H9 (cell line): ENCODE measurements around the gene CCDC92B. TPM values are rescaled to one million over a fixed set of nuclear protein-coding genes. Genes with fewer than 3 reads are reported as not detected.

Experiments
- DNase-seq: peaks from one replicate; pipeline ENCODE4 v3.0.0-alpha.2; 2017
- H2AFZ ChIP-seq: one replicate; pipeline ENCODE4 v1.6.1; 2013; ENCODE audit warnings: mild to moderate bottlenecking, low read length, control low read depth, moderate library complexity
- H2AK5ac ChIP-seq: 2 replicates; pipeline ENCODE4 v1.6.1; 2013; ENCODE audit warnings: low read length, control low read depth, mixed read lengths; ENCODE audit not compliant: insufficient read length
- H2BK120ac ChIP-seq: one replicate; pipeline ENCODE4 v1.6.1; 2013; ENCODE audit warnings: low read depth, mild to moderate bottlenecking, low read length, control low read depth, inconsistent platforms; ENCODE audit not compliant: poor library complexity, severe bottlenecking
- H2BK12ac ChIP-seq: 2 replicates; pipeline ENCODE4 v1.6.1; 2013; ENCODE audit warnings: low read length, control low read depth, mixed read lengths, low read depth; ENCODE audit not compliant: insufficient read length
- H2BK15ac ChIP-seq: 2 replicates; pipeline ENCODE4 v1.6.1; 2013; ENCODE audit warnings: low read depth, low read length, control low read depth
- H2BK20ac ChIP-seq: one replicate; pipeline ENCODE4 v1.6.1; 2013; ENCODE audit warnings: low read depth, mild to moderate bottlenecking, low read length, control low read depth, inconsistent platforms; ENCODE audit not compliant: poor library complexity, severe bottlenecking
- H2BK5ac ChIP-seq: 2 replicates; pipeline ENCODE4 v1.6.1; 2013; ENCODE audit warnings: low read length, control low read depth, mixed read lengths; ENCODE audit not compliant: insufficient read length
- H3K14ac ChIP-seq: 2 replicates; pipeline ENCODE4 v1.6.1; 2013; ENCODE audit warnings: low read length, control low read depth; ENCODE audit not compliant: insufficient read depth
- H3K18ac ChIP-seq: 2 replicates; pipeline ENCODE4 v1.6.1; 2013; ENCODE audit warnings: low read depth, mild to moderate bottlenecking, mixed read lengths, low read length, control low read depth; ENCODE audit not compliant: insufficient read length
- H3K23ac ChIP-seq: 2 replicates; pipeline ENCODE4 v1.6.1; 2013; ENCODE audit warnings: low read length, control low read depth, mixed read lengths, low read depth; ENCODE audit not compliant: insufficient read length
- H3K23me2 ChIP-seq: 2 replicates; pipeline ENCODE4 v1.6.1; 2013; ENCODE audit warnings: low read depth, mild to moderate bottlenecking, mixed read lengths, low read length, control low read depth; ENCODE audit not compliant: insufficient read length, poor library complexity, severe bottlenecking
- H3K27ac ChIP-seq: 2 replicates; pipeline ENCODE4 v1.5.1; 2013; ENCODE audit warnings: low read length, control low read depth, mixed read lengths, low read depth; ENCODE audit not compliant: insufficient read length
- H3K27me3 ChIP-seq: 2 replicates; pipeline ENCODE4 v1.6.1; 2013; ENCODE audit warnings: low read length, control low read depth, inconsistent platforms; ENCODE audit not compliant: insufficient read depth
- H3K4ac ChIP-seq: 2 replicates; pipeline ENCODE4 v1.6.1; 2013; ENCODE audit warnings: low read depth, mild to moderate bottlenecking, control low read depth, inconsistent platforms, low read length, moderate library complexity
- H3K4me1 ChIP-seq: 2 replicates; pipeline ENCODE4 v1.6.1; 2013; ENCODE audit warnings: low read length, control low read depth, inconsistent platforms; ENCODE audit not compliant: insufficient read depth
- H3K4me2 ChIP-seq: 2 replicates; pipeline ENCODE4 v1.6.1; 2013; ENCODE audit warnings: low read length, control low read depth, mixed read lengths; ENCODE audit not compliant: insufficient read length, insufficient read depth
- H3K56ac ChIP-seq: 2 replicates; pipeline ENCODE4 v1.6.1; 2013; ENCODE audit warnings: low read depth, mild to moderate bottlenecking, mixed read lengths, low read length, control low read depth; ENCODE audit not compliant: insufficient read length
- H3K79me1 ChIP-seq: 2 replicates; pipeline ENCODE4 v1.6.1; 2013; ENCODE audit warnings: low read depth, mild to moderate bottlenecking, moderate library complexity, low read length, control low read depth, inconsistent platforms; ENCODE audit not compliant: insufficient read depth, poor library complexity, severe bottlenecking
- H3K79me2 ChIP-seq: 2 replicates; pipeline ENCODE4 v1.6.1; 2013; ENCODE audit warnings: low read length, control low read depth, inconsistent platforms; ENCODE audit not compliant: insufficient read depth
- H3K9ac ChIP-seq: 2 replicates; pipeline ENCODE4 v1.6.1; 2013; ENCODE audit warnings: low read length, control low read depth, mixed read lengths; ENCODE audit not compliant: insufficient read length; ENCODE audit errors: extremely low read depth
- H3K9me3 ChIP-seq: one replicate; pipeline ENCODE4 v1.6.1; 2013; ENCODE audit warnings: low read depth, low read length, inconsistent platforms; ENCODE audit not compliant: control insufficient read depth
- H3T11ph ChIP-seq: one replicate; pipeline ENCODE4 v1.6.1; 2013; ENCODE audit warnings: mild to moderate bottlenecking, low read length, control low read depth, inconsistent platforms
- H4K20me1 ChIP-seq: one replicate; pipeline ENCODE4 v1.6.1; 2013; ENCODE audit not compliant: control insufficient read depth, insufficient read length, insufficient read depth
- H4K5ac ChIP-seq: 2 replicates; pipeline ENCODE4 v1.6.1; 2013; ENCODE audit warnings: low read depth, mild to moderate bottlenecking, mixed read lengths, low read length, control low read depth; ENCODE audit not compliant: insufficient read length
- H4K8ac ChIP-seq: replicated peaks from 2 replicates; pipeline ENCODE4 v1.6.1; 2013; ENCODE audit warnings: low read length, control low read depth, mixed read lengths, low read depth; ENCODE audit not compliant: insufficient read length
- H4K91ac ChIP-seq: 2 replicates; pipeline ENCODE4 v1.6.1; 2013; ENCODE audit warnings: low read depth, mild to moderate bottlenecking, moderate library complexity, mixed read lengths, low read length, control low read depth; ENCODE audit not compliant: insufficient read length
- H3K27ac Mint-ChIP-seq, 3 experiments: 2 replicates in 2 of 3; 3 replicates in 1 of 3; pipeline ENCODE4 v1.8.0; 2020 to 2021; ENCODE audit warnings: mixed read lengths in 3 of 3, mild to moderate bottlenecking in 1 of 3, moderate library complexity in 1 of 3
- H3K27me3 Mint-ChIP-seq: 2 replicates; pipeline ENCODE4 v1.8.0; 2021; ENCODE audit warnings: low read depth, mild to moderate bottlenecking, moderate library complexity, mixed read lengths
- H3K36me3 Mint-ChIP-seq, 3 experiments: 2 replicates in 2 of 3; 3 replicates in 1 of 3; pipeline ENCODE4 v1.8.0; 2020 to 2021; ENCODE audit warnings: low read depth in 3 of 3, mixed read lengths in 3 of 3; ENCODE audit not compliant: insufficient read depth in 1 of 3
- H3K4me1 Mint-ChIP-seq, 2 experiments: 2 replicates each; pipeline ENCODE4 v1.8.0; 2020; ENCODE audit warnings: mixed read lengths in 2 of 2
- H3K4me3 Mint-ChIP-seq, 2 experiments: 2 replicates in 1 of 2; 3 replicates in 1 of 2; pipeline ENCODE4 v1.8.0; 2020 to 2021; ENCODE audit warnings: mild to moderate bottlenecking in 2 of 2, mixed read lengths in 2 of 2, moderate library complexity in 1 of 2
- H3K9me3 Mint-ChIP-seq, 2 experiments: 2 replicates in 1 of 2; 3 replicates in 1 of 2; pipeline ENCODE4 v1.8.0; 2020; ENCODE audit warnings: mild to moderate bottlenecking in 2 of 2, mixed read lengths in 2 of 2, moderate library complexity in 1 of 2
- WGBS: extraction: QIAGEN DNeasy Blood & Tissue Kit; methylation state at CpG from one replicate; pipeline ENCODE4 v1.1.7; 2013; ENCODE audit warnings: missing lambda C conversion rate, low lambda C conversion rate, mixed read lengths; ENCODE audit not compliant: insufficient read length; ENCODE audit errors: extremely low coverage; 5-methylcytosine and 5-hydroxymethylcytosine counted together
- total RNA-seq: library from RNA; stranded (reverse); gene quantifications from 2 replicates; pipeline ENCODE4 v1.2.1, GENCODE V29; 2021
- TF ChIP-seq, protein P1 (sequence below): fragments of 200-600 bp; sonication (generic); conservative IDR thresholded peaks from 3 replicates; pipeline ENCODE4 v1.8.0; 2021; ENCODE audit warnings: antibody characterized with exemption, mild to moderate bottlenecking

Gene CCDC92B
- total RNA-seq, 1 experiment from 2014 or later, result 8.0 TPM

- Histone ChIP-seq H3K79me1 (no peaks in the 10 kb centered on the region), H3K14ac (no peak overlapping the region), H2BK12ac (no peak overlapping the region), H3K9ac (no peak overlapping the region), H3K4me1 (no peaks in the 10 kb centered on the region), H2AFZ (no peak overlapping the region), H3K9me3 (no peaks in the 10 kb centered on the region), H4K91ac (no peak overlapping the region), H3K23ac (no peak overlapping the region), H2BK15ac (no peak overlapping the region), H3T11ph (no peak overlapping the region), H2AK5ac (no peak overlapping the region), H3K4ac (no peak overlapping the region), H4K8ac (no peak overlapping the region), H3K4me2 (no peak overlapping the region), H3K27ac (no peak overlapping the region), H3K79me2 (no peaks in the 10 kb centered on the region), H3K18ac (no peak overlapping the region), H2BK5ac (no peak overlapping the region), H2BK20ac (no peak overlapping the region), H4K5ac (no peak overlapping the region), H3K23me2 (no peaks in the 10 kb centered on the region), H4K20me1 (no peaks in the 10 kb centered on the region), H2BK120ac (no peak overlapping the region), H3K27me3 (no peaks in the 10 kb centered on the region), H3K56ac (no peak overlapping the region)
- WGBS, result no CpG with 5 or more reads among the region's 4 CpGs
- DNase-seq, result no peak
- Mint-ChIP-seq H3K4me1 (peaks cover 6 to 16% of the 10 kb centered on the region in 2 experiments; a peak in 2 of 4 replicates), H3K9me3 (no peaks in the 10 kb centered on the region; a peak in 1 of 5 replicates), H3K4me3 (no peak overlapping the region), H3K27me3 (no peaks in the 10 kb centered on the region), H3K36me3 (no peaks in the 10 kb centered on the region), H3K27ac (no peak overlapping the region)
- TF ChIP-seq, protein P1, sequence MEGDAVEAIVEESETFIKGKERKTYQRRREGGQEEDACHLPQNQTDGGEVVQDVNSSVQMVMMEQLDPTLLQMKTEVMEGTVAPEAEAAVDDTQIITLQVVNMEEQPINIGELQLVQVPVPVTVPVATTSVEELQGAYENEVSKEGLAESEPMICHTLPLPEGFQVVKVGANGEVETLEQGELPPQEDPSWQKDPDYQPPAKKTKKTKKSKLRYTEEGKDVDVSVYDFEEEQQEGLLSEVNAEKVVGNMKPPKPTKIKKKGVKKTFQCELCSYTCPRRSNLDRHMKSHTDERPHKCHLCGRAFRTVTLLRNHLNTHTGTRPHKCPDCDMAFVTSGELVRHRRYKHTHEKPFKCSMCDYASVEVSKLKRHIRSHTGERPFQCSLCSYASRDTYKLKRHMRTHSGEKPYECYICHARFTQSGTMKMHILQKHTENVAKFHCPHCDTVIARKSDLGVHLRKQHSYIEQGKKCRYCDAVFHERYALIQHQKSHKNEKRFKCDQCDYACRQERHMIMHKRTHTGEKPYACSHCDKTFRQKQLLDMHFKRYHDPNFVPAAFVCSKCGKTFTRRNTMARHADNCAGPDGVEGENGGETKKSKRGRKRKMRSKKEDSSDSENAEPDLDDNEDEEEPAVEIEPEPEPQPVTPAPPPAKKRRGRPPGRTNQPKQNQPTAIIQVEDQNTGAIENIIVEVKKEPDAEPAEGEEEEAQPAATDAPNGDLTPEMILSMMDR, result no peak
Observed at GRCh38 chr17:2783310-2784030, 34.0 kb upstream of the CCDC92B start.
